Endodermal cell (in vitro differentiated cells): ENCODE data around the gene EPGN. TPM values are rescaled to one million over a fixed set of nuclear protein-coding genes. Genes with fewer than 3 reads are reported as not detected.

Experiments
- DNase-seq: peaks from one replicate; pipeline ENCODE4 v3.0.0-alpha.2; 2017
- H3K27ac ChIP-seq: 2 replicates; pipeline ENCODE4 v1.5.1; 2013; ENCODE audit warnings: mild to moderate bottlenecking, low read depth, low read length, moderate library complexity
- H3K27me3 ChIP-seq: 2 replicates; pipeline ENCODE4 v1.6.1; 2013; ENCODE audit warnings: mild to moderate bottlenecking, low read length, moderate library complexity; ENCODE audit not compliant: insufficient read depth, control insufficient read depth, poor library complexity, severe bottlenecking
- H3K36me3 ChIP-seq: 2 replicates; pipeline ENCODE4 v1.7.0; 2013; ENCODE audit warnings: mild to moderate bottlenecking, low read length, moderate library complexity; ENCODE audit not compliant: control insufficient read depth, insufficient read depth
- H3K4me1 ChIP-seq: one replicate; pipeline ENCODE4 v1.7.0; 2013; ENCODE audit warnings: low read length; ENCODE audit not compliant: control insufficient read depth, insufficient read depth
- H3K4me3 ChIP-seq: 2 replicates; pipeline ENCODE4 v1.5.1; 2013; ENCODE audit warnings: mild to moderate bottlenecking, low read length, moderate library complexity
- H3K9ac ChIP-seq: 2 replicates; pipeline ENCODE4 v1.6.1; 2013; ENCODE audit warnings: mild to moderate bottlenecking, low read length, moderate library complexity; ENCODE audit not compliant: poor library complexity, severe bottlenecking; ENCODE audit errors: extremely low read depth
- H3K9me3 ChIP-seq: 2 replicates; pipeline ENCODE4 v1.6.1; 2013; ENCODE audit warnings: mild to moderate bottlenecking, low read length, moderate library complexity; ENCODE audit not compliant: control insufficient read depth
- H3K27ac Mint-ChIP-seq: 2 replicates; pipeline ENCODE4 v1.8.0; 2020; ENCODE audit warnings: mixed read lengths
- H3K27me3 Mint-ChIP-seq: 2 replicates; pipeline ENCODE4 v1.8.0; 2021; ENCODE audit warnings: mild to moderate bottlenecking, mixed read lengths; ENCODE audit not compliant: insufficient read depth
- H3K36me3 Mint-ChIP-seq: 2 replicates; pipeline ENCODE4 v1.8.0; 2020; ENCODE audit warnings: low read depth, mixed read lengths
- H3K4me1 Mint-ChIP-seq: 2 replicates; pipeline ENCODE4 v1.8.0; 2020; ENCODE audit warnings: mixed read lengths
- H3K4me3 Mint-ChIP-seq: 2 replicates; pipeline ENCODE4 v1.8.0; 2020; ENCODE audit warnings: mild to moderate bottlenecking, moderate library complexity, mixed read lengths
- H3K9me3 Mint-ChIP-seq: 2 replicates; pipeline ENCODE4 v1.8.0; 2020; ENCODE audit warnings: mild to moderate bottlenecking, mixed read lengths
- WGBS, 2 experiments: methylation state at CpG; one replicate each; pipeline versions ENCODE4 v1.1.5 to v1.1.7; 2013; ENCODE audit warnings: missing lambda C conversion rate in 2 of 2, mixed read lengths in 1 of 2; ENCODE audit not compliant: insufficient coverage in 1 of 2, insufficient read length in 1 of 2; 5-methylcytosine and 5-hydroxymethylcytosine counted together
- total RNA-seq, 2 donors: library from RNA; stranded (reverse); fragmentation: NEBNext Ultra II Directional in 1 of 2; extraction: Animal tissue kit (Norgen Biotek cat#: 25700) in 1 of 2; gene quantifications; 2 replicates in 1 of 2; 3 replicates in 1 of 2; pipeline ENCODE4 v1.2.1, GENCODE V29; 2021
- TF ChIP-seq, protein P1 (sequence below): fragments of 200-600 bp; sonication (generic); conservative IDR thresholded peaks from 2 replicates; pipeline ENCODE4 v1.5.0; 2021; ENCODE audit warnings: antibody characterized with exemption, mild to moderate bottlenecking

Gene EPGN
- total RNA-seq, 2 donors from 2014 or later: not detected

DNA sequence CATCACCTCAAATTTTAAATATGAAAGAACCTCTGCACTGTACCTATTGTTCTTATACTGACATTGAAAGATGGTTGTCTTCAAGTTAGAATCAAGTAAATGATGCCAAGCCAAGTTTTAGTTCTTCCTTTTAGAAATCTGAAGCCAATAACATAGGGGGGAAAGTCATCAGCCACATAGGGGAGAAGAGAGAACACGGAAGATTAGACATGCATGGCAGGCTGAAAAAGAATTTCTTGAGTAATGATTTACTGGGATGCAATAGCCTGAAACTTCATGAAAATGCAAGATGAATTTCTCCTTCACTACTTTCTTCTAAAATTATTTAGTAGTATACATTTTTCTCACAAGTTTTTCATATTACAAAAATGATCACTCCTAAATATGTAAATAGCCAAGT is 13.6 kb upstream of the EPGN start:
- Histone ChIP-seq H3K27ac (no peak overlapping the region), H3K36me3 (no peaks in the 10 kb centered on the region), H3K27me3 (no peaks in the 10 kb centered on the region), H3K9me3 (no peaks in the 10 kb centered on the region), H3K4me1 (no peaks in the 10 kb centered on the region), H3K4me3 (no peak overlapping the region), H3K9ac (no peak overlapping the region)
- WGBS, 2 experiments: 88 to 100% methylated on average over 1 of the region's 1 CpG
- Mint-ChIP-seq H3K27me3 (no peaks in the 10 kb centered on the region), H3K36me3 (no peaks in the 10 kb centered on the region), H3K27ac (no peak overlapping the region), H3K4me3 (no peak overlapping the region), H3K9me3 (no peaks in the 10 kb centered on the region), H3K4me1 (peaks cover 7% of the 10 kb centered on the region)
- no peak for DNase-seq
- TF ChIP-seq, protein P1, sequence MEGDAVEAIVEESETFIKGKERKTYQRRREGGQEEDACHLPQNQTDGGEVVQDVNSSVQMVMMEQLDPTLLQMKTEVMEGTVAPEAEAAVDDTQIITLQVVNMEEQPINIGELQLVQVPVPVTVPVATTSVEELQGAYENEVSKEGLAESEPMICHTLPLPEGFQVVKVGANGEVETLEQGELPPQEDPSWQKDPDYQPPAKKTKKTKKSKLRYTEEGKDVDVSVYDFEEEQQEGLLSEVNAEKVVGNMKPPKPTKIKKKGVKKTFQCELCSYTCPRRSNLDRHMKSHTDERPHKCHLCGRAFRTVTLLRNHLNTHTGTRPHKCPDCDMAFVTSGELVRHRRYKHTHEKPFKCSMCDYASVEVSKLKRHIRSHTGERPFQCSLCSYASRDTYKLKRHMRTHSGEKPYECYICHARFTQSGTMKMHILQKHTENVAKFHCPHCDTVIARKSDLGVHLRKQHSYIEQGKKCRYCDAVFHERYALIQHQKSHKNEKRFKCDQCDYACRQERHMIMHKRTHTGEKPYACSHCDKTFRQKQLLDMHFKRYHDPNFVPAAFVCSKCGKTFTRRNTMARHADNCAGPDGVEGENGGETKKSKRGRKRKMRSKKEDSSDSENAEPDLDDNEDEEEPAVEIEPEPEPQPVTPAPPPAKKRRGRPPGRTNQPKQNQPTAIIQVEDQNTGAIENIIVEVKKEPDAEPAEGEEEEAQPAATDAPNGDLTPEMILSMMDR: no peak

DNA sequence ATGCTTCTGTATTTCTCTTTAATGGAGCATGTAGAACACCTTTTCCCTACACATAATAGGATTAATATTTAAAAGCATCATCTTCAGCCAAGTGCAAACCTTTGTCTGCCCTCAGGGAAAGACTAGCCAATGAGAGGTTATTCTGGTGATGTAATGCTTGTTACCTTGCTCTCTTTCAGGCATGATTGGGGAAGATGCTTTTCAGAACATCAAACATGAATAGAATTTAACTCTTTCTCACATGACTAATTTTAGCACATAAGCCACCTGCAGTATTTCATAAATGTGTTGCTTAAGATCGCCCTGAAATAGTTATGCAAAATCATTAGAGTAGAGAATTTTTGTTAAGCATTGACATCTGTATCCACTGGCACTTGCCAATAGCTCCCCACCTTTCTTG is 10.7 kb upstream of the EPGN start:
- no peak for DNase-seq
- Mint-ChIP-seq H3K4me3 (no peak overlapping the region), H3K9me3 (no peaks in the 10 kb centered on the region)

DNA sequence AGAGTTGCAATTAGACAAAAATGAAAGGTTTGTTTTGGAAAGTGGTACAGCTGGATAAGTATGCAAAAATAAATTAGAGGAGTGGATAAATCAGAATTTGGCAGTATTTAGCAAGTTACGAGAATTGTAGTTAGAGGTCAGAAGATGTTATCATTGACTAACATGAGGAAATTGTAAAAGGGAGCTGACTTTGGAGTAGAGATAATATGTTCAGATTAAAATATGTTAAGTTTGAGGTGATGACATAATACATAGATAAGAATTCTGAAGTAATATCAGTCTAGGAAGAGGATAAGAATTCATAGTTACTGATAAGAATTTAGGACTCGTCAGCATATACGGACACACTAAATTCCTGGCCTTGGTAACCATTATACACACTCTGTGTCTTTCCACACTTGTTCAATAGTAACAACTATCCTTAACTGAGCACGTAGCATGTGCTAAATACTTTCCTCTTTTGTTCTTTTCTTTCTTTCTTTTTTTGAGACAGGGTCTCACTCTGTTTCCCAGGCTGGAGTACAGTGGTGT is 4.1 kb upstream of the EPGN start:
- H3K27ac Mint-ChIP-seq: no peak overlapping the region
- Histone ChIP-seq H3K27ac (no peak overlapping the region), H3K4me1 (no peaks in the 10 kb centered on the region), H3K4me3 (no peak overlapping the region), H3K9ac (no peak overlapping the region), H3K36me3 (no peaks in the 10 kb centered on the region), H3K27me3 (no peaks in the 10 kb centered on the region), H3K9me3 (no peaks in the 10 kb centered on the region)
- H3K9me3 Mint-ChIP-seq: no peaks in the 10 kb centered on the region
- no peaks in the 10 kb centered on the region for H3K36me3 Mint-ChIP-seq
- 92 to 95% methylated on average over 3 to 4 of the region's 4 CpGs for WGBS, 2 experiments
- no peaks in the 10 kb centered on the region for H3K4me1 Mint-ChIP-seq
- DNase-seq: no peak
- TF ChIP-seq, protein P1: no peak
- no peak overlapping the region for H3K4me3 Mint-ChIP-seq
- H3K27me3 Mint-ChIP-seq: no peaks in the 10 kb centered on the region

More for the DNA sequence above, 10.7 kb upstream of the EPGN start:
- H3K36me3 Mint-ChIP-seq: no peaks in the 10 kb centered on the region
- no peak overlapping the region for H3K27ac Mint-ChIP-seq
- no peaks in the 10 kb centered on the region for H3K36me3 ChIP-seq
- H3K9ac ChIP-seq: no peak overlapping the region
- H3K9me3 ChIP-seq: no peaks in the 10 kb centered on the region
- H3K27me3 ChIP-seq: no peaks in the 10 kb centered on the region
- no peaks in the 10 kb centered on the region for H3K27me3 Mint-ChIP-seq
- no peak overlapping the region for H3K4me3 ChIP-seq
- 94% methylated on average over 1 of the region's 1 CpG; no CpG with 5 or more reads in 1 of the 2 experiments for WGBS, 2 experiments
- H3K4me1 Mint-ChIP-seq: no peaks in the 10 kb centered on the region
- TF ChIP-seq, protein P1: no peak
- H3K27ac ChIP-seq: no peak overlapping the region
- no peaks in the 10 kb centered on the region for H3K4me1 ChIP-seq
